ENCODE results near the gene MAPK12. TPM values are rescaled to one million over a fixed set of nuclear protein-coding genes. Genes with fewer than 3 reads are reported as not detected.

The MAPK12 gene
- total RNA-seq, 1 donor from 2014 or later, result 25.5 TPM

GRCh38 chr22:50225200-50225969, 36.1 kb downstream of the MAPK12 start:
- no peak for DNase-seq (ENCODE audit: low read depth)
- no peak for TF ChIP-seq CTCF (IDR thresholded peaks at IDR 0.05; ENCODE audit: insufficient read depth, low read length, poor library complexity, severe bottlenecking)
- Histone ChIP-seq H3K36me3 (ENCODE audit: control insufficient read depth, insufficient read depth, low read length) (no peaks in the 10 kb centered on the region), H3K4me3 (ENCODE audit: low read depth, low read length) (no peak overlapping the region), H3K27me3 (ENCODE audit: control insufficient read depth, insufficient read depth, low read length) (no peaks in the 10 kb centered on the region)

GRCh38 chr22:50224071-50224470, 37.4 kb downstream of the MAPK12 start:
- H3K27me3 ChIP-seq (ENCODE audit: control insufficient read depth, insufficient read depth, low read length), result no peaks in the 10 kb centered on the region
- DNase-seq (ENCODE audit: low read depth), result no peak
- no peak for TF ChIP-seq CTCF (IDR thresholded peaks at IDR 0.05; ENCODE audit: insufficient read depth, low read length, poor library complexity, severe bottlenecking)
- H3K4me3 ChIP-seq (ENCODE audit: low read depth, low read length), result no peak overlapping the region
- no peaks in the 10 kb centered on the region for H3K36me3 ChIP-seq (ENCODE audit: control insufficient read depth, insufficient read depth, low read length)

GRCh38 chr22:50222508-50222907, 39.0 kb downstream of the MAPK12 start:
- TF ChIP-seq CTCF (IDR thresholded peaks at IDR 0.05; ENCODE audit: insufficient read depth, low read length, poor library complexity, severe bottlenecking), result no peak
- Histone ChIP-seq H3K27me3 (ENCODE audit: control insufficient read depth, insufficient read depth, low read length) (no peaks in the 10 kb centered on the region), H3K36me3 (ENCODE audit: control insufficient read depth, insufficient read depth, low read length) (peaks cover 1% of the 10 kb centered on the region), H3K4me3 (ENCODE audit: low read depth, low read length) (no peak overlapping the region)
- no peak for DNase-seq (ENCODE audit: low read depth)

- H3K36me3 ChIP-seq (ENCODE audit: control insufficient read depth, insufficient read depth, low read length), result peaks cover 2% of the 10 kb centered on the region
- no peaks in the 10 kb centered on the region for H3K27me3 ChIP-seq (ENCODE audit: control insufficient read depth, insufficient read depth, low read length)
- DNase-seq (ENCODE audit: low read depth), result no peak
- H3K4me3 ChIP-seq (ENCODE audit: low read depth, low read length), result no peak overlapping the region
- TF ChIP-seq CTCF (IDR thresholded peaks at IDR 0.05; ENCODE audit: insufficient read depth, low read length, poor library complexity, severe bottlenecking), result no peak
Measured at GRCh38 chr22:50221410-50222300, 39.8 kb downstream of the MAPK12 start.

GRCh38 chr22:50220603-50221409, 40.7 kb downstream of the MAPK12 start:
- Histone ChIP-seq H3K27me3 (ENCODE audit: control insufficient read depth, insufficient read depth, low read length) (no peaks in the 10 kb centered on the region), H3K4me3 (ENCODE audit: low read depth, low read length) (no peak overlapping the region), H3K36me3 (ENCODE audit: control insufficient read depth, insufficient read depth, low read length) (peaks cover 2% of the 10 kb centered on the region)
- no peak for TF ChIP-seq CTCF (IDR thresholded peaks at IDR 0.05; ENCODE audit: insufficient read depth, low read length, poor library complexity, severe bottlenecking)
- DNase-seq (ENCODE audit: low read depth), result no peak
